Fibroblast of lung (primary cell): ENCODE measurements around the gene AKAP9. TPM values are rescaled to one million over a fixed set of nuclear protein-coding genes. Genes with fewer than 3 reads are reported as not detected.

Source experiments
- DNase-seq, 2 donors: peaks; one replicate each; pipeline versions ENCODE4 v3.0.0 to v3.0.0-alpha.2; 2010; ENCODE audit warnings: low read depth in 2 of 2
- H2AFZ ChIP-seq: 2 replicates; pipeline ENCODE4 v1.5.1; 2012; ENCODE audit warnings: low read length, control low read depth, inconsistent platforms
- H3K27ac ChIP-seq: 2 replicates; pipeline ENCODE4 v1.5.1; 2011; ENCODE audit warnings: low read length, control low read depth; ENCODE audit not compliant: insufficient read depth
- H3K27me3 ChIP-seq: 2 replicates; pipeline ENCODE4 v1.5.1; 2011; ENCODE audit warnings: mild to moderate bottlenecking, low read length; ENCODE audit not compliant: control insufficient read depth, insufficient read depth
- H3K36me3 ChIP-seq: 2 replicates; pipeline ENCODE4 v1.5.1; 2011; ENCODE audit warnings: low read length; ENCODE audit not compliant: control insufficient read depth, insufficient read depth
- H3K4me1 ChIP-seq: 2 replicates; pipeline ENCODE4 v1.5.1; 2011; ENCODE audit warnings: low read length; ENCODE audit not compliant: control insufficient read depth, insufficient read depth; ENCODE audit errors: extremely low read depth
- H3K4me2 ChIP-seq: 2 replicates; pipeline ENCODE4 v1.5.1; 2011; ENCODE audit warnings: low read length, control low read depth; ENCODE audit not compliant: insufficient read depth; ENCODE audit errors: extremely low read depth
- H3K4me3 ChIP-seq, 4 experiments: fragments of 200-600 bp in 1 of 4; sonication (generic) in 1 of 4; replicated peaks in 1 of 4; 2 replicates each; pipeline ENCODE4 v1.5.1; 2011 to 2016; ENCODE audit warnings: low read length in 4 of 4, low read depth in 3 of 4, mild to moderate bottlenecking in 3 of 4, control low read depth in 2 of 4, inconsistent platforms in 1 of 4, mixed read lengths in 1 of 4; ENCODE audit not compliant: insufficient read depth in 1 of 4; ENCODE audit errors: control extremely low read depth in 1 of 4
- H3K79me2 ChIP-seq: 2 replicates; pipeline ENCODE4 v1.5.1; 2012; ENCODE audit warnings: mild to moderate bottlenecking, low read length, inconsistent platforms; ENCODE audit not compliant: control insufficient read depth, insufficient read depth
- H3K9ac ChIP-seq: 2 replicates; pipeline ENCODE4 v1.5.1; 2011; ENCODE audit warnings: mild to moderate bottlenecking, low read length, control low read depth; ENCODE audit not compliant: insufficient read depth
- H3K9me3 ChIP-seq: 2 replicates; pipeline ENCODE4 v1.5.1; 2012; ENCODE audit warnings: low read depth, low read length; ENCODE audit not compliant: control insufficient read depth, insufficient read depth
- H4K20me1 ChIP-seq: 2 replicates; pipeline ENCODE4 v1.5.1; 2011; ENCODE audit warnings: low read length; ENCODE audit not compliant: control insufficient read depth, insufficient read depth; ENCODE audit errors: extremely low read depth
- CTCF ChIP-seq, 2 donors: IDR thresholded peaks in 1 of 2; conservative IDR thresholded peaks in 1 of 2; 1 replicate in 1 of 2; 2 replicates in 1 of 2; pipeline ENCODE4 v1.5.1; 2011 to 2012; ENCODE audit warnings: low read length in 2 of 2, control low read depth in 1 of 2, inconsistent platforms in 1 of 2, low read depth in 1 of 2, mild to moderate bottlenecking in 1 of 2
- EZH2 ChIP-seq: IDR thresholded peaks from 2 replicates; pipeline ENCODE4 v1.5.1; 2012; ENCODE audit warnings: low read length, control low read depth, mild to moderate bottlenecking; ENCODE audit errors: missing control alignments
- polyA plus RNA-seq, 2 donors: library from polyadenylated mRNA; depleted of rRNA in 1 of 2; stranded (reverse) in 1 of 2; unstranded in 1 of 2; fragments of >200 nt; gene quantifications; 2 replicates each; pipeline ENCODE4 v1.2.1, GENCODE V29; 2011 to 2012; ENCODE audit warnings: missing spikeins in 1 of 2
- total RNA-seq: library from RNA; depleted of rRNA; stranded (reverse); fragments of >200 nt; gene quantifications from 2 replicates; pipeline ENCODE4 v1.2.1, GENCODE V29; 2014

AKAP9 gene
- total and polyA plus RNA-seq, 2 donors (not counting 1 experiment from before 2014, with no cell fraction given): 16.6 to 46.6 TPM

- Histone ChIP-seq H3K27me3 (no peaks in the 10 kb centered on the region), H3K36me3 (no peaks in the 10 kb centered on the region), H3K9ac (no peak overlapping the region), H2AFZ (no peak overlapping the region), H4K20me1 (no peaks in the 10 kb centered on the region), H3K9me3 (no peaks in the 10 kb centered on the region), H3K4me3 (no peak overlapping the region), H3K4me2 (no peak overlapping the region), H3K27ac (no peak overlapping the region), H3K4me1 (no peaks in the 10 kb centered on the region), H3K79me2 (no peaks in the 10 kb centered on the region)
- TF ChIP-seq CTCF (conservative IDR thresholded peaks at IDR 0.05 in 1 of 2, IDR thresholded peaks at IDR 0.05 in 1 of 2; ENCODE audit: low read depth in 1 of 2, low read length in 2 of 2): no peak
- TF ChIP-seq EZH2: no peak
- peak; percentile 4 to 79 for DNase-seq
Observed at GRCh38 chr7:91894781-91895480, 45.7 kb upstream of the AKAP9 start.

- Histone ChIP-seq H3K27me3 (no peaks in the 10 kb centered on the region), H3K4me2 (no peak overlapping the region), H3K79me2 (no peaks in the 10 kb centered on the region), H3K9ac (no peak overlapping the region), H3K27ac (no peak overlapping the region), H3K4me1 (no peaks in the 10 kb centered on the region), H3K9me3 (no peaks in the 10 kb centered on the region), H3K4me3 (no peak overlapping the region), H2AFZ (no peak overlapping the region), H4K20me1 (no peaks in the 10 kb centered on the region), H3K36me3 (no peaks in the 10 kb centered on the region)
- TF ChIP-seq EZH2 (no peak), CTCF (conservative IDR thresholded peaks at IDR 0.05 in 1 of 2, IDR thresholded peaks at IDR 0.05 in 1 of 2; ENCODE audit: low read depth in 1 of 2, low read length in 2 of 2) (no peak)
- no peak for DNase-seq
Observed at GRCh38 chr7:91898240-91898992, 42.2 kb upstream of the AKAP9 start.

- Histone ChIP-seq H3K9me3 (no peaks in the 10 kb centered on the region), H4K20me1 (no peaks in the 10 kb centered on the region), H3K4me2 (no peak overlapping the region), H3K9ac (no peak overlapping the region), H3K36me3 (no peaks in the 10 kb centered on the region), H3K4me3 (no peak overlapping the region), H3K27ac (no peak overlapping the region), H3K27me3 (no peaks in the 10 kb centered on the region), H2AFZ (no peak overlapping the region), H3K79me2 (no peaks in the 10 kb centered on the region), H3K4me1 (no peaks in the 10 kb centered on the region)
- no peak for TF ChIP-seq EZH2
- no peak for TF ChIP-seq CTCF (conservative IDR thresholded peaks at IDR 0.05 in 1 of 2, IDR thresholded peaks at IDR 0.05 in 1 of 2; ENCODE audit: low read depth in 1 of 2, low read length in 2 of 2)
- DNase-seq: no peak
Observed at GRCh38 chr7:91899563-91899962, 41.1 kb upstream of the AKAP9 start.
